H1 (cell line): ENCODE data around the gene PNMA8B. TPM values are rescaled to one million over a fixed set of nuclear protein-coding genes. Genes with fewer than 3 reads are reported as not detected.

Experiments used
- CTCF ChIA-PET: fragments of 300-600 bp; sonication (Branson Sonifier 250); formaldehyde crosslinking; loops from one replicate; lab custom pipeline; 2021; ENCODE audit not compliant: partially characterized antibody; lab: Charles Lee
- POLR2A ChIA-PET: fragments of 300-600 bp; sonication (Branson Sonifier 250); formaldehyde crosslinking; loops from one replicate; lab custom pipeline; 2021; ENCODE audit warnings: inconsistent platforms; ENCODE audit not compliant: partially characterized antibody; lab: Charles Lee
- DNase-seq, 2 experiments: peaks; one replicate each; pipeline versions ENCODE4 v3.0.0 to v3.0.0-alpha.2; 2010 to 2022; ENCODE audit warnings: low spot score in 2 of 2, low read depth in 1 of 2, mixed read lengths in 1 of 2
- FAIRE-seq: peaks from 2 replicates; lab custom pipeline; 2011; peaks lifted over from hg19 to GRCh38; lab: Jason Lieb, UNC
- H2AFZ ChIP-seq: 2 replicates; pipeline ENCODE4 v1.8.1; 2012; ENCODE audit warnings: low read length, inconsistent platforms
- H2AK5ac ChIP-seq: 2 replicates; pipeline ENCODE4 v1.6.1; 2013; ENCODE audit warnings: low read depth, low read length
- H2BK120ac ChIP-seq: replicated peaks from 2 replicates; pipeline ENCODE3; 2013; ENCODE audit warnings: low read depth, low read length, inconsistent platforms
- H2BK12ac ChIP-seq: 2 replicates; pipeline ENCODE4 v1.6.1; 2013; ENCODE audit warnings: low read depth, low read length
- H2BK15ac ChIP-seq: 2 replicates; pipeline ENCODE4 v1.6.1; 2013; ENCODE audit warnings: low read length
- H2BK20ac ChIP-seq: 2 replicates; pipeline ENCODE4 v1.6.1; 2013; ENCODE audit warnings: low read length
- H2BK5ac ChIP-seq: 2 replicates; pipeline ENCODE4 v1.6.1; 2013; ENCODE audit warnings: low read depth, low read length
- H3K14ac ChIP-seq: 2 replicates; pipeline ENCODE4 v1.6.1; 2013; ENCODE audit warnings: inconsistent platforms; ENCODE audit not compliant: insufficient read length
- H3K18ac ChIP-seq: 2 replicates; pipeline ENCODE4 v1.6.1; 2013; ENCODE audit warnings: low read length; ENCODE audit errors: extremely low read depth
- H3K23ac ChIP-seq: 2 replicates; pipeline ENCODE4 v1.6.1; 2013; ENCODE audit warnings: inconsistent platforms; ENCODE audit not compliant: insufficient read length
- H3K23me2 ChIP-seq: 2 replicates; pipeline ENCODE4 v1.6.1; 2013; ENCODE audit warnings: low read depth, low read length
- H3K27ac ChIP-seq: 2 replicates; pipeline ENCODE4 v1.6.1; 2011; ENCODE audit warnings: low read depth, low read length, inconsistent platforms
- H3K27me3 ChIP-seq, 4 experiments: replicated peaks in 1 of 4; 1 replicate in 1 of 4; 2 replicates in 3 of 4; pipeline versions ENCODE4 v1.6.1 to v1.8.1; 2011 to 2013; ENCODE audit warnings: low read length in 3 of 4, mild to moderate bottlenecking in 3 of 4, inconsistent platforms in 2 of 4, mixed read lengths in 2 of 4, moderate library complexity in 1 of 4; ENCODE audit not compliant: control insufficient read depth in 3 of 4, insufficient read depth in 3 of 4; ENCODE audit errors: extremely low read depth in 1 of 4
- H3K36me3 ChIP-seq, 4 experiments: 2 replicates each; pipeline versions ENCODE4 v1.6.1 to v1.8.1; 2011 to 2013; ENCODE audit warnings: mild to moderate bottlenecking in 4 of 4, low read length in 3 of 4, moderate library complexity in 2 of 4, control low read depth in 1 of 4, inconsistent platforms in 1 of 4; ENCODE audit not compliant: insufficient read depth in 4 of 4, control insufficient read depth in 2 of 4
- H3K4ac ChIP-seq: replicated peaks from 2 replicates; pipeline ENCODE3; 2013; ENCODE audit warnings: low read length, low read depth, mixed read lengths, inconsistent platforms; ENCODE audit not compliant: insufficient read length
- H3K4me1 ChIP-seq, 4 experiments: replicated peaks in 1 of 4; 1 replicate in 1 of 4; 2 replicates in 3 of 4; pipeline versions ENCODE4 v1.6.1 to v1.8.1; 2011 to 2013; ENCODE audit warnings: low read length in 3 of 4, inconsistent platforms in 2 of 4, mixed read lengths in 1 of 4; ENCODE audit not compliant: insufficient read depth in 4 of 4, control insufficient read depth in 3 of 4
- H3K4me2 ChIP-seq, 2 experiments: 2 replicates each; pipeline versions ENCODE4 v1.6.1 to v1.8.1; 2011 to 2013; ENCODE audit warnings: low read depth in 2 of 2, low read length in 2 of 2, control low read depth in 1 of 2, inconsistent platforms in 1 of 2, mild to moderate bottlenecking in 1 of 2; ENCODE audit not compliant: insufficient read depth in 1 of 2
- H3K4me3 ChIP-seq, 4 experiments: fragments of 200-600, 300-600 bp in 1 of 4; sonication (generic), shearing (Covaris generic), sonication (Bioruptor Twin) in 1 of 4; 2 replicates each; pipeline versions ENCODE4 v1.5.1 to v1.8.1; 2011 to 2016; ENCODE audit warnings: low read length in 4 of 4, low read depth in 3 of 4, control low read depth in 2 of 4, inconsistent platforms in 2 of 4, mild to moderate bottlenecking in 2 of 4, mixed read lengths in 1 of 4, moderate library complexity in 1 of 4; ENCODE audit not compliant: insufficient read depth in 2 of 4; ENCODE audit errors: extremely low read depth in 1 of 4
- H3K56ac ChIP-seq: replicated peaks from 2 replicates; pipeline ENCODE3; 2013; ENCODE audit warnings: low read depth, mild to moderate bottlenecking, mixed read lengths, low read length, inconsistent platforms; ENCODE audit not compliant: insufficient read length
- H3K79me1 ChIP-seq: 2 replicates; pipeline ENCODE4 v1.6.1; 2013; ENCODE audit warnings: low read depth, low read length, control low read depth
- H3K79me2 ChIP-seq, 2 experiments: 2 replicates each; pipeline versions ENCODE4 v1.6.1 to v1.8.1; 2012 to 2013; ENCODE audit warnings: low read length in 2 of 2, mild to moderate bottlenecking in 2 of 2, inconsistent platforms in 1 of 2; ENCODE audit not compliant: insufficient read depth in 2 of 2, control insufficient read depth in 1 of 2
- H3K9ac ChIP-seq, 4 experiments: replicated peaks in 1 of 4; 1 replicate in 1 of 4; 2 replicates in 3 of 4; pipeline versions ENCODE4 v1.6.1 to v1.8.1; 2011 to 2013; ENCODE audit warnings: low read depth in 3 of 4, low read length in 3 of 4, control low read depth in 2 of 4, mild to moderate bottlenecking in 2 of 4, moderate library complexity in 2 of 4, inconsistent platforms in 1 of 4; ENCODE audit errors: extremely low read depth in 1 of 4
- H3K9me3 ChIP-seq, 2 experiments: 2 replicates each; pipeline versions ENCODE4 v1.6.1 to v1.8.1; 2012 to 2013; ENCODE audit warnings: mild to moderate bottlenecking in 2 of 2, moderate library complexity in 2 of 2, control low read depth in 1 of 2, inconsistent platforms in 1 of 2, low read depth in 1 of 2, low read length in 1 of 2, mixed read lengths in 1 of 2; ENCODE audit not compliant: insufficient read depth in 2 of 2
- H4K20me1 ChIP-seq, 2 experiments: replicated peaks in 1 of 2; 2 replicates each; pipeline versions ENCODE3 to v1.8.1; 2011 to 2013; ENCODE audit warnings: inconsistent platforms in 2 of 2, low read length in 2 of 2, mild to moderate bottlenecking in 1 of 2; ENCODE audit not compliant: insufficient read depth in 2 of 2, control insufficient read depth in 1 of 2
- H4K5ac ChIP-seq: 2 replicates; pipeline ENCODE4 v1.6.1; 2013; ENCODE audit warnings: low read length, low read depth, mixed read lengths, inconsistent platforms; ENCODE audit not compliant: insufficient read length
- H4K8ac ChIP-seq: 2 replicates; pipeline ENCODE4 v1.8.0; 2013; ENCODE audit warnings: mild to moderate bottlenecking, moderate library complexity, low read length, inconsistent platforms; ENCODE audit not compliant: insufficient read depth; ENCODE audit errors: extremely low read depth
- H4K91ac ChIP-seq: replicated peaks from 2 replicates; pipeline ENCODE3; 2013; ENCODE audit warnings: low read length, mixed read lengths, inconsistent platforms; ENCODE audit not compliant: insufficient read length
- KDM4A ChIP-seq: IDR thresholded peaks from one replicate; pipeline ENCODE4 v1.7.1; 2012; ENCODE audit warnings: low read depth, mild to moderate bottlenecking, moderate library complexity, low read length, inconsistent platforms; ENCODE audit not compliant: severe bottlenecking
- PHF8 ChIP-seq: fragments of 200-600 bp; sonication (generic); conservative IDR thresholded peaks from 2 replicates; pipeline ENCODE4 v1.7.1; 2012; ENCODE audit warnings: low read depth, mild to moderate bottlenecking, inconsistent platforms, low read length, moderate library complexity
- POU5F1 ChIP-seq: IDR thresholded peaks from 2 replicates; pipeline ENCODE4 v1.6.1; 2011; ENCODE audit warnings: low read depth, mild to moderate bottlenecking, low read length, moderate library complexity
- RXRA ChIP-seq: IDR thresholded peaks from 2 replicates; pipeline ENCODE4 v1.6.1; 2011; ENCODE audit warnings: low read depth, mild to moderate bottlenecking, low read length, moderate library complexity; ENCODE audit not compliant: insufficient read depth
- TAF1 ChIP-seq: IDR thresholded peaks from 2 replicates; pipeline ENCODE4 v1.6.1; 2011; ENCODE audit warnings: mild to moderate bottlenecking, low read depth, low read length
- WGBS, 2 experiments: shearing (Covaris generic) in 1 of 2; methylation state at CpG; one replicate each; pipeline versions ENCODE4 v1.1.6 to v1.1.7; 2013 to 2015; ENCODE audit warnings: low lambda C conversion rate in 2 of 2, mixed read lengths in 2 of 2, inconsistent platforms in 1 of 2, low coverage in 1 of 2, missing lambda C conversion rate in 1 of 2; ENCODE audit not compliant: insufficient replicate concordance in 2 of 2, insufficient coverage in 1 of 2, insufficient read length in 1 of 2; ENCODE audit errors: extremely low coverage in 1 of 2, missing lambda C conversion rate in 1 of 2; 5-methylcytosine and 5-hydroxymethylcytosine counted together
- polyA plus RNA-seq, 7 experiments: library from polyadenylated mRNA; depleted of rRNA in 3 of 7; stranded (reverse) in 5 of 7; unstranded in 2 of 7; fragments of >200 nt in 5 of 7; fragments of 200-250 nt in 2 of 7; gene quantifications; 1 replicate in 5 of 7; 2 replicates in 1 of 7; 4 replicates in 1 of 7; pipeline versions ENCODE4 v1.2.1 to v1.2.3, GENCODE V29; 2011 to 2013; ENCODE audit warnings: missing spikeins in 2 of 7, mixed read lengths in 2 of 7
- total RNA-seq: library from RNA; stranded (reverse); fragmentation: NEBNext Ultra II Directional; extraction: Animal tissue kit (Norgen Biotek cat#: 25700); gene quantifications from 2 replicates; pipeline ENCODE4 v1.2.1, GENCODE V29; 2021
- TF ChIP-seq, protein P1 (sequence below): IDR thresholded peaks from 2 replicates; pipeline ENCODE4 v1.6.1; 2012; ENCODE audit warnings: inconsistent platforms

PNMA8B gene
- total and polyA plus RNA-seq, 2 of the 8 experiments (the other 6 are each of a cell fraction or from before 2014, with no cell fraction given) = 0.48 to 1.4 TPM

DNA sequence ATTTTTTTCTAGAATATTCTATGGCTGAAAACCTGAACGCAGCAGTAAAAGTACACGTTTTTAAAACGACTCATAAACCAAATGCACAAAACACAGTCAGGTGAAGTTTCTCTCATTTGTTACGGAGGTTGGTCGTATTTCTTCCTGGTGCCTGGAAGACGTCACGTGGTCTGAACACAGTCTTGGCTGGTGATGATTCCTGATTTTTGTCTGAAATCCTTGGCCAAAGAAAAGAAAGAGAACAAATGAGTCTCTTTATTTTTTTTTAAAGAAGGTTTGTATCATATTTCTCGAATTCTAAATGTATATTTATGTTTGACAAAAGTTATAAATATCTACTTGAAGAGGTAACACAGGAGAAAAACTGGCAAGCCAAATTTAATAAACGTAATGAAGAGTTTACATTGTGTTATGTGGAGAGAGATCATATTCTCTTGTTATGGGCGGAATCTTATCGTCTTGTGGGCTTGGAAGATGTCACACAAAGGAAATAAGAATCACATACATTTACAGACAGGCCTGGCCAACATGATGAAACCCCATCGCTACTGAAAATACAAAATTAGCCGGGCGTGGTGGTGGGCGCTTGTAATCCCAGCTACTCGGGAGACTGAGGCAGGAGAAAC, 14.3 kb downstream of the PNMA8B start:
- ChIA-PET POLR2A (interaction anchor here (1.3 kb wide), 1 partner anchor 50 kb away, joined by 3 read pairs; no protein-coding TSS in a partner anchor), CTCF (interaction anchor here (1.0 to 2.6 kb wide), 5 partner anchors 33 to 86 kb away, joined by 3 to 8 read pairs (median 4); no protein-coding TSS in a partner anchor)
- H3K9me3 ChIP-seq = no peaks in the 10 kb centered on the region

More for the DNA sequence above, 14.3 kb downstream of the PNMA8B start:
- H4K5ac ChIP-seq = no peak overlapping the region
- no peaks in the 10 kb centered on the region for H3K79me1 ChIP-seq
- H3K4me3 ChIP-seq = no peak overlapping the region
- no peak overlapping the region for H2BK120ac ChIP-seq
- H4K91ac ChIP-seq = no peak overlapping the region
- no peak overlapping the region for H3K9ac ChIP-seq
- no peak overlapping the region for H3K23ac ChIP-seq
- H2BK15ac ChIP-seq = no peak overlapping the region
- H3K36me3 ChIP-seq = no peaks in the 10 kb centered on the region
- no peak overlapping the region for H3K4me2 ChIP-seq
- H2AFZ ChIP-seq = no peak overlapping the region
- TF ChIP-seq POU5F1 (no peak), PHF8 (no peak), TAF1 (no peak), KDM4A (no peak), RXRA (no peak)
- TF ChIP-seq, protein P1, sequence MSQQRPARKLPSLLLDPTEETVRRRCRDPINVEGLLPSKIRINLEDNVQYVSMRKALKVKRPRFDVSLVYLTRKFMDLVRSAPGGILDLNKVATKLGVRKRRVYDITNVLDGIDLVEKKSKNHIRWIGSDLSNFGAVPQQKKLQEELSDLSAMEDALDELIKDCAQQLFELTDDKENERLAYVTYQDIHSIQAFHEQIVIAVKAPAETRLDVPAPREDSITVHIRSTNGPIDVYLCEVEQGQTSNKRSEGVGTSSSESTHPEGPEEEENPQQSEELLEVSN = no peak
- H3K23me2 ChIP-seq = no peaks in the 10 kb centered on the region
- DNase-seq (no peak), FAIRE-seq (no peak)
- H2BK5ac ChIP-seq = no peak overlapping the region
- H3K27me3 ChIP-seq = peaks cover 0 to under 1% (median 0%) of the 10 kb centered on the region in 4 experiments; a peak in 1 of 7 replicates
- no peak overlapping the region for H2BK12ac ChIP-seq
- H2BK20ac ChIP-seq = peak overlapping the region; percentile 93; the same call in 1 of the 2 replicates
- no peak overlapping the region for H3K18ac ChIP-seq
- no peak overlapping the region for H4K8ac ChIP-seq
- peaks cover 0 to 9% (median 4%) of the 10 kb centered on the region in 4 experiments; a peak in 4 of 7 replicates for H3K4me1 ChIP-seq
- H3K79me2 ChIP-seq = no peaks in the 10 kb centered on the region
- H4K20me1 ChIP-seq = peaks cover 0 to under 1% of the 10 kb centered on the region in 2 experiments
- no peak overlapping the region for H2AK5ac ChIP-seq
- 80% methylated on average over 16 of the region's 16 CpGs; no CpG with 5 or more reads in 1 of the 2 experiments for WGBS, 2 experiments
- no peak overlapping the region for H3K56ac ChIP-seq
- no peak overlapping the region for H3K14ac ChIP-seq
- no peak overlapping the region for H3K4ac ChIP-seq
- H3K27ac ChIP-seq = no peak overlapping the region
